Measurements from ENCODE around the gene PGLYRP2.

DNA sequence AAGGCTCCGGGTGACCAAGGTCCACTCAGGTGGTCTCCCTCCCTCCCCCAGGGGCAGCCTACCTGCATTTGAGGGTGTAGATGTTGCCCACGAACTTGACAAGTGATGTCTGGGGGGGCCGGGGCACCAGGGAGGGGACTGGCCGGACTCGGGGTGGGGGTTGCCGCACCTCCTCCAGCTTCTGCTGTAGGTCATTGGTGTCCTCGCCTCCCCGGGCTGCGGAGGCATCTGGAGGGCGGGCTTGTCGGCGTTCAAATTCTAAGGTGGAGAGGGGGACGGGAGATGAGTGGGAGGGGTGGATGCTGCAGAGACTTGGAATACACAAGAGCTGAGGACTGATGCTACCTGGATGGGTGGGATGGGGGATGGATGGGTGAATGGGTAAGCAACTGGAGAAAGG is 55.2 kb downstream of the PGLYRP2 start:
- TF ChIP-seq CC2D1A (IDR thresholded peaks at IDR 0.05) (no peak), MAZ (CRISPR knock-in tag; conservative IDR thresholded peaks at IDR 0.05 in 1 of 2, IDR thresholded peaks at IDR 0.05 in 1 of 2) (no peak), CEBPB (tag; IDR thresholded peaks at IDR 0.05) (no peak), ELF1 (tag; IDR thresholded peaks at IDR 0.05) (no peak), SMC3 (conservative IDR thresholded peaks at IDR 0.05; ENCODE audit: insufficient read depth, low read depth, low read length) (no peak)
- TF ChIP-seq, protein P1, sequence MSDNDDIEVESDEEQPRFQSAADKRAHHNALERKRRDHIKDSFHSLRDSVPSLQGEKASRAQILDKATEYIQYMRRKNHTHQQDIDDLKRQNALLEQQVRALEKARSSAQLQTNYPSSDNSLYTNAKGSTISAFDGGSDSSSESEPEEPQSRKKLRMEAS (CRISPR knock-in tag; IDR thresholded peaks at IDR 0.05): no peak
